ENCODE measurements around the gene USP22.

- no peak for TF ChIP-seq CTCF (conservative IDR thresholded peaks at IDR 0.05; ENCODE audit: low read depth, low read length)
- TF ChIP-seq MAZ (IDR thresholded peaks at IDR 0.05; ENCODE audit: borderline replicate concordance, low read depth, low read length) = no peak
- TF ChIP-seq RCOR1 (IDR thresholded peaks at IDR 0.05; ENCODE audit: insufficient replicate concordance, low read length) = no peak
- TF ChIP-seq, protein P1, sequence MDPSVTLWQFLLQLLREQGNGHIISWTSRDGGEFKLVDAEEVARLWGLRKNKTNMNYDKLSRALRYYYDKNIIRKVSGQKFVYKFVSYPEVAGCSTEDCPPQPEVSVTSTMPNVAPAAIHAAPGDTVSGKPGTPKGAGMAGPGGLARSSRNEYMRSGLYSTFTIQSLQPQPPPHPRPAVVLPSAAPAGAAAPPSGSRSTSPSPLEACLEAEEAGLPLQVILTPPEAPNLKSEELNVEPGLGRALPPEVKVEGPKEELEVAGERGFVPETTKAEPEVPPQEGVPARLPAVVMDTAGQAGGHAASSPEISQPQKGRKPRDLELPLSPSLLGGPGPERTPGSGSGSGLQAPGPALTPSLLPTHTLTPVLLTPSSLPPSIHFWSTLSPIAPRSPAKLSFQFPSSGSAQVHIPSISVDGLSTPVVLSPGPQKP (IDR thresholded peaks at IDR 0.05; ENCODE audit: borderline replicate concordance, low read depth, low read length) = no peak
- TF ChIP-seq POLR2A (IDR thresholded peaks at IDR 0.05; ENCODE audit: low read depth, low read length) = no peak
- no peak for TF ChIP-seq CEBPB (IDR thresholded peaks at IDR 0.05; ENCODE audit: low read depth, low read length)
- no peak for TF ChIP-seq RFX5 (IDR thresholded peaks at IDR 0.05; ENCODE audit: low read depth, low read length)
- no peak for TF ChIP-seq SMC3 (IDR thresholded peaks at IDR 0.05; ENCODE audit: low read depth, low read length)
- TF ChIP-seq, protein P2, sequence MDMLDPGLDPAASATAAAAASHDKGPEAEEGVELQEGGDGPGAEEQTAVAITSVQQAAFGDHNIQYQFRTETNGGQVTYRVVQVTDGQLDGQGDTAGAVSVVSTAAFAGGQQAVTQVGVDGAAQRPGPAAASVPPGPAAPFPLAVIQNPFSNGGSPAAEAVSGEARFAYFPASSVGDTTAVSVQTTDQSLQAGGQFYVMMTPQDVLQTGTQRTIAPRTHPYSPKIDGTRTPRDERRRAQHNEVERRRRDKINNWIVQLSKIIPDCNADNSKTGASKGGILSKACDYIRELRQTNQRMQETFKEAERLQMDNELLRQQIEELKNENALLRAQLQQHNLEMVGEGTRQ (IDR thresholded peaks at IDR 0.05; ENCODE audit: low read depth, low read length) = no peak
These were observed 53.9 kb downstream of the USP22 start for GRCh38 chr17:20988896-20989295.
